K562 (cell line): Measurements from ENCODE around the gene TUBE1. TPM values are rescaled to one million over a fixed set of nuclear protein-coding genes. Genes with fewer than 3 reads are reported as not detected.

Experiments used
- ATAC-seq: fragments of 200-7000 bp; cut with Tn5 transposase; 3 replicates; pipeline ENCODE4 v1.9.1; 2020; ENCODE audit warnings: moderate library complexity
- BruUV-seq: library from RNA; stranded (reverse); fragments of 400-500 nt; replicated peaks from 2 replicates; lab custom pipeline; 2021; lab: Mats Ljungman, UMichigan
- CTCF ChIA-PET: fragments of 300-600 bp; formaldehyde crosslinking; extraction: SDS; loops from one replicate; lab custom pipeline; 2021; ENCODE audit warnings: low intra/inter-chr PET ratio; lab: Yijun Ruan, JAX
- POLR2A ChIA-PET: fragments of 300-600, 350-650 bp; sonication (Branson Sonifier 250); formaldehyde crosslinking; extraction: SDS; loops from one replicate; lab custom pipeline; 2021; ENCODE audit warnings: antibody characterized with exemption, inconsistent platforms; lab: Yijun Ruan, JAX
- DNase-seq, 4 experiments: peaks; one replicate each; pipeline versions ENCODE4 v3.0.0 to v3.0.0-alpha.2; 2011 to 2018; ENCODE audit warnings: low spot score in 3 of 4, mixed read lengths in 3 of 4; ENCODE audit errors: extremely low read depth in 1 of 4
- FAIRE-seq: peaks from 2 replicates; lab custom pipeline; 2011; peaks lifted over from hg19 to GRCh38; lab: Jason Lieb, UNC
- H2AFZ ChIP-seq: 2 replicates; pipeline ENCODE4 v1.6.0; 2011; ENCODE audit warnings: low read depth, low read length, control low read depth, inconsistent platforms
- H3K27ac ChIP-seq: fragments of 200-600 bp; 3 replicates; pipeline ENCODE4 v1.8.0; 2011; ENCODE audit warnings: low read depth, mild to moderate bottlenecking, control low read depth, inconsistent platforms, low read length, moderate library complexity, mixed read lengths; ENCODE audit errors: extremely low read depth
- H3K27me3 ChIP-seq, 2 experiments: fragments of 300-600 bp in 1 of 2; 2 replicates in 1 of 2; 3 replicates in 1 of 2; pipeline versions ENCODE4 v1.6.0 to v1.8.0; 2011; ENCODE audit warnings: inconsistent platforms in 2 of 2, low read length in 2 of 2, mild to moderate bottlenecking in 1 of 2, mixed read lengths in 1 of 2, moderate library complexity in 1 of 2; ENCODE audit not compliant: control insufficient read depth in 2 of 2, insufficient read depth in 2 of 2
- H3K36me3 ChIP-seq: fragments of 300-600 bp; 3 replicates; pipeline ENCODE4 v1.8.0; 2011; ENCODE audit warnings: mild to moderate bottlenecking, low read length, inconsistent platforms; ENCODE audit not compliant: control insufficient read depth, insufficient read depth
- H3K4me1 ChIP-seq, 2 experiments: fragments of 200-600 bp in 1 of 2; replicated peaks in 1 of 2; 2 replicates in 1 of 2; 3 replicates in 1 of 2; pipeline versions ENCODE4 v1.5.1 to v1.8.0; 2011; ENCODE audit warnings: inconsistent platforms in 2 of 2, low read length in 2 of 2, mild to moderate bottlenecking in 1 of 2, mixed read lengths in 1 of 2, moderate library complexity in 1 of 2; ENCODE audit not compliant: control insufficient read depth in 2 of 2, insufficient read depth in 2 of 2
- H3K4me2 ChIP-seq: 2 replicates; pipeline ENCODE4 v1.6.1; 2011; ENCODE audit warnings: low read length, control low read depth, inconsistent platforms, mixed read lengths; ENCODE audit not compliant: insufficient read depth
- H3K4me3 ChIP-seq: fragments of 200-600 bp; sonication (generic), shearing (Covaris generic); 2 replicates; pipeline ENCODE4 v1.5.1; 2016; ENCODE audit warnings: control low read depth, inconsistent platforms
- H3K79me2 ChIP-seq: fragments of 200-600 bp; 3 replicates; pipeline ENCODE4 v1.8.0; 2011; ENCODE audit warnings: low read length, inconsistent platforms; ENCODE audit not compliant: control insufficient read depth, insufficient read depth
- H3K9ac ChIP-seq, 2 experiments: 2 replicates each; pipeline versions ENCODE4 v1.6.0 to v1.6.1; 2011; ENCODE audit warnings: low read depth in 2 of 2, low read length in 2 of 2, control low read depth in 1 of 2, inconsistent platforms in 1 of 2, mild to moderate bottlenecking in 1 of 2, mixed read lengths in 1 of 2; ENCODE audit not compliant: insufficient read depth in 1 of 2
- H3K9me1 ChIP-seq: one replicate; pipeline ENCODE4 v1.6.0; 2011; ENCODE audit warnings: inconsistent platforms, mild to moderate bottlenecking, low read length, moderate library complexity; ENCODE audit not compliant: control insufficient read depth, insufficient read depth
- H3K9me3 ChIP-seq: replicated peaks from 2 replicates; pipeline ENCODE4 v1.5.1; 2011; ENCODE audit warnings: low read depth, low read length, inconsistent platforms; ENCODE audit not compliant: control insufficient read depth, insufficient read depth
- H4K20me1 ChIP-seq: replicated peaks from 2 replicates; pipeline ENCODE4 v1.6.1; 2011; ENCODE audit warnings: low read length, inconsistent platforms, mixed read lengths; ENCODE audit not compliant: control insufficient read depth, insufficient read depth
- CC2D1A ChIP-seq: fragments of 450-650 bp; IDR thresholded peaks from 2 replicates; pipeline ENCODE4 v1.6.1; 2017; ENCODE audit warnings: mild to moderate bottlenecking
- HLTF ChIP-seq: fragments of 450-650 bp; IDR thresholded peaks from 2 replicates; pipeline ENCODE4 v1.6.1; 2016
- JUND ChIP-seq, 2 experiments: IDR thresholded peaks; 2 replicates in 1 of 2; 3 replicates in 1 of 2; pipeline ENCODE4 v1.6.1; 2011; ENCODE audit warnings: borderline replicate concordance in 2 of 2, low read depth in 2 of 2, low read length in 2 of 2, improper control_type of control experiment in 1 of 2, missing biosample characterization in 1 of 2, missing genetic modification characterization in 1 of 2, missing genetic modification reagents in 1 of 2
- MCM7 ChIP-seq, 2 experiments: fragments of 450-650 bp; IDR thresholded peaks; 2 replicates each; pipeline ENCODE4 v1.6.1; 2016 to 2018
- PML ChIP-seq: IDR thresholded peaks from 2 replicates; pipeline ENCODE4 v1.6.1; 2012; ENCODE audit warnings: low read length, inconsistent platforms
- SAP30 ChIP-seq: fragments of 200-600 bp; sonication (generic); IDR thresholded peaks from 2 replicates; pipeline ENCODE4 v1.6.1; 2012; ENCODE audit warnings: borderline replicate concordance, low read depth, mild to moderate bottlenecking, moderate library complexity, low read length, control low read depth, inconsistent platforms; ENCODE audit not compliant: insufficient read depth, poor library complexity, severe bottlenecking
- TAF9B ChIP-seq: fragments of 450-650 bp; IDR thresholded peaks from 2 replicates; pipeline ENCODE4 v1.6.1; 2018; ENCODE audit warnings: mild to moderate bottlenecking; ENCODE audit not compliant: partially characterized antibody
- ZFP91 ChIP-seq: sonication (generic); formaldehyde crosslinking; IDR thresholded peaks from 2 replicates; pipeline ENCODE4 v1.8.0; 2022; ENCODE audit warnings: mild to moderate bottlenecking, missing genetic modification reagents
- ZNF518B ChIP-seq: fragments of 250-450 bp; sonication (Bioruptor Pico); IDR thresholded peaks from 2 replicates; pipeline ENCODE4 v1.5.0; 2021; ENCODE audit warnings: mild to moderate bottlenecking, moderate library complexity
- WGBS: fragments of 100-300 bp; shearing (Covaris generic); methylation state at CpG from one replicate; pipeline ENCODE4 v1.1.6; 2016; ENCODE audit warnings: low coverage, mixed read lengths; ENCODE audit not compliant: insufficient coverage; ENCODE audit errors: missing lambda C conversion rate; 5-methylcytosine and 5-hydroxymethylcytosine counted together
- in situ Hi-C: fragments of 300-500 bp; cut with MboI; formaldehyde crosslinking; loops from 4 replicates; pipeline ENCODE4 v1.15.0; 2018; ENCODE audit warnings: inconsistent platforms, mixed read lengths
- intact Hi-C: fragments of 100-400 bp; cut with micrococcal nuclease; formaldehyde crosslinking; loops from 2 replicates; pipeline ENCODE4 v1.14.2; 2022
- polyA plus RNA-seq, 8 experiments: library from polyadenylated mRNA; depleted of rRNA in 4 of 8; stranded (reverse) in 5 of 8; unstranded in 3 of 8; fragments of >200 nt; fragmentation: Nextera tagmentation in 2 of 8; fragmentation: Illumina TruSeq in 1 of 8; extraction: Ambion mirVana in 2 of 8; extraction: Trizol in 1 of 8; gene quantifications; 2 replicates each; pipeline versions ENCODE4 v1.2.1 to v1.2.3, GENCODE V29; 2011 to 2014; ENCODE audit warnings: inconsistent platforms in 1 of 8, missing spikeins in 1 of 8
- total RNA-seq, 7 experiments: library from RNA; depleted of rRNA in 6 of 7; stranded (reverse); fragments of >200 nt in 6 of 7; fragmentation: Illumina TruSeq in 2 of 7; extraction: Trizol in 2 of 7; gene quantifications; 2 replicates each; pipeline versions ENCODE4 v1.2.1 to v1.2.3, GENCODE V29; 2011 to 2021; ENCODE audit warnings: low replicate concordance in 1 of 7
- TF ChIP-seq, protein P1 (sequence below): sonication (generic); formaldehyde crosslinking; IDR thresholded peaks from 2 replicates; pipeline ENCODE4 v1.8.1; 2023; ENCODE audit warnings: mild to moderate bottlenecking, missing genetic modification reagents

Gene TUBE1
- total and polyA plus RNA-seq, 9 of the 15 experiments (the other 6 are each of a cell fraction or from before 2014, with no cell fraction given) = 18.9 to 58.4 (median 30.8) TPM

GRCh38 chr6:112036088-112036637, 51.1 kb downstream of the TUBE1 start:
- Histone ChIP-seq H3K9ac (no peak overlapping the region), H3K9me1 (no peaks in the 10 kb centered on the region), H3K4me2 (no peak overlapping the region), H3K36me3 (no peaks in the 10 kb centered on the region), H3K27ac (no peak overlapping the region), H3K79me2 (no peaks in the 10 kb centered on the region), H3K27me3 (peaks cover 26 to 49% of the 10 kb centered on the region in 2 experiments), H3K4me1 (no peaks in the 10 kb centered on the region), H3K4me3 (no peak overlapping the region), H3K9me3 (no peaks in the 10 kb centered on the region), H4K20me1 (no peaks in the 10 kb centered on the region; the same call in 1 of the 2 replicates), H2AFZ (no peak overlapping the region)
- no TSS peak for BruUV-seq
- in situ Hi-C loops (no loop called here), intact Hi-C loops (no loop called here)
- CTCF ChIA-PET = no interaction called here
- DNase-seq (no peak), FAIRE-seq (no peak), ATAC-seq (no peak)
- POLR2A ChIA-PET = no interaction called here
- WGBS = 2% methylated on average over 4 of the region's 4 CpGs
- TF ChIP-seq JUND (IDR thresholded peaks at IDR 0.05; ENCODE audit: borderline replicate concordance, low read depth, low read length) = no peak
- TF ChIP-seq JUND (tag; IDR thresholded peaks at IDR 0.05; ENCODE audit: borderline replicate concordance, low read depth, low read length) = no peak
- no peak for TF ChIP-seq PML
- TF ChIP-seq, protein P1, sequence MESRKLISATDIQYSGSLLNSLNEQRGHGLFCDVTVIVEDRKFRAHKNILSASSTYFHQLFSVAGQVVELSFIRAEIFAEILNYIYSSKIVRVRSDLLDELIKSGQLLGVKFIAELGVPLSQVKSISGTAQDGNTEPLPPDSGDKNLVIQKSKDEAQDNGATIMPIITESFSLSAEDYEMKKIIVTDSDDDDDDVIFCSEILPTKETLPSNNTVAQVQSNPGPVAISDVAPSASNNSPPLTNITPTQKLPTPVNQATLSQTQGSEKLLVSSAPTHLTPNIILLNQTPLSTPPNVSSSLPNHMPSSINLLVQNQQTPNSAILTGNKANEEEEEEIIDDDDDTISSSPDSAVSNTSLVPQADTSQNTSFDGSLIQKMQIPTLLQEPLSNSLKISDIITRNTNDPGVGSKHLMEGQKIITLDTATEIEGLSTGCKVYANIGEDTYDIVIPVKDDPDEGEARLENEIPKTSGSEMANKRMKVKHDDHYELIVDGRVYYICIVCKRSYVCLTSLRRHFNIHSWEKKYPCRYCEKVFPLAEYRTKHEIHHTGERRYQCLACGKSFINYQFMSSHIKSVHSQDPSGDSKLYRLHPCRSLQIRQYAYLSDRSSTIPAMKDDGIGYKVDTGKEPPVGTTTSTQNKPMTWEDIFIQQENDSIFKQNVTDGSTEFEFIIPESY (CRISPR knock-in tag) = no peak
- TF ChIP-seq SAP30 = no peak
- no peak for TF ChIP-seq ZFP91 (CRISPR knock-in tag)
- no peak for TF ChIP-seq ZNF518B (CRISPR knock-in tag)
- no peak for TF ChIP-seq HLTF
- TF ChIP-seq TAF9B = no peak
- TF ChIP-seq MCM7 (IDR thresholded peaks at IDR 0.05) = no peak
- no peak for TF ChIP-seq CC2D1A
